ENCODE data around the gene CCS. TPM values are rescaled to one million over a fixed set of nuclear protein-coding genes. Genes with fewer than 3 reads are reported as not detected.

Gene CCS
- total and polyA plus RNA-seq, 9 of the 15 experiments (the other 6 are each of a cell fraction or from before 2014, with no cell fraction given): 1.1 to 46.6 (median 26.8) TPM

GRCh38 chr11:66637557-66638176 is 44.7 kb downstream of the CCS start (continued):
- TF ChIP-seq GTF2F1 (IDR thresholded peaks at IDR 0.05; ENCODE audit: low read depth, low read length) (no peak), MTA1 (IDR thresholded peaks at IDR 0.05; ENCODE audit: borderline replicate concordance) (peak; percentile 13; the same call in 1 of the 2 replicates), CC2D1A (IDR thresholded peaks at IDR 0.05) (peak; percentile 10; the same call in 1 of the 2 replicates), ZSCAN29 (IDR thresholded peaks at IDR 0.05) (0 out of 2 replicates have a peak, but pooled peaks have one; percentile 25), MED1 (CRISPR knock-in tag; IDR thresholded peaks at IDR 0.05; ENCODE audit: borderline replicate concordance) (no peak), FOXO4 (CRISPR knock-in tag; IDR thresholded peaks at IDR 0.05) (no peak), MECOM (CRISPR knock-in tag; IDR thresholded peaks at IDR 0.05) (0 out of 2 replicates have a peak, but pooled peaks have one; percentile 44)

- H3K27ac ChIP-seq (ENCODE audit: extremely low read depth, low read depth, low read length): peak within 1 kb of the TSS; percentile 96
- intact Hi-C loops (cut with micrococcal nuclease): no loop called here
- in situ Hi-C loops (cut with MboI): no loop called here
- peak within 1 kb of the TSS; percentile 84 for H3K4me2 ChIP-seq (ENCODE audit: insufficient read depth, low read length)
- peaks cover 94% of the 10 kb centered on the region for H3K79me2 ChIP-seq (ENCODE audit: control insufficient read depth, insufficient read depth, low read length)
- H3K36me3 ChIP-seq (ENCODE audit: control insufficient read depth, insufficient read depth, low read length): peaks cover 65% of the 10 kb centered on the region
- H4K20me1 ChIP-seq (replicated peaks; ENCODE audit: control insufficient read depth, insufficient read depth, low read length): peaks cover 47% of the 10 kb centered on the region
- ATAC-seq: peak; percentile 95
- no TSS peak for BruUV-seq (replicated peaks)
- CTCF ChIA-PET (ENCODE audit: low intra/inter-chr PET ratio): no interaction called here
- no peaks in the 10 kb centered on the region for H3K27me3 ChIP-seq (ENCODE audit: control insufficient read depth in 2 of 2, insufficient read depth in 2 of 2, low read length in 2 of 2)
- peak within 1 kb of the TSS; percentile 94 to 96 for H3K9ac ChIP-seq (ENCODE audit: insufficient read depth in 1 of 2, low read depth in 2 of 2, low read length in 2 of 2)
- peak; percentile 95 to 100 (median 98) for DNase-seq (ENCODE audit: extremely low read depth in 1 of 4, low spot score in 3 of 4)
- H3K9me3 ChIP-seq (replicated peaks; ENCODE audit: control insufficient read depth, insufficient read depth, low read depth, low read length): no peaks in the 10 kb centered on the region
- peak; percentile 90 for FAIRE-seq
- H3K4me3 ChIP-seq: peak within 1 kb of the TSS; percentile 73
- WGBS (ENCODE audit: insufficient coverage, low coverage, missing lambda C conversion rate): under 1% methylated on average over 60 of the region's 63 CpGs
- H2AFZ ChIP-seq (ENCODE audit: low read depth, low read length): peak within 1 kb of the TSS; percentile 63
- POLR2A ChIA-PET: interaction anchor here (0.6 to 26.4 kb wide), 23 partner anchors 8 to 782 kb away, joined by 3 to 387 read pairs (median 4); partner anchors contain the start of genes CTSF, DPP3, MRPL11 and RBM14
- H3K9me1 ChIP-seq (ENCODE audit: control insufficient read depth, insufficient read depth, low read length): peaks cover 6% of the 10 kb centered on the region
- peaks cover 18 to 24% of the 10 kb centered on the region in 2 experiments for H3K4me1 ChIP-seq (replicated peaks in 1 of 2; ENCODE audit: control insufficient read depth in 2 of 2, insufficient read depth in 2 of 2, low read length in 2 of 2)
- no peak for TF ChIP-seq ZBTB43 (CRISPR knock-in tag; IDR thresholded peaks at IDR 0.05)
- TF ChIP-seq MCM5 (IDR thresholded peaks at IDR 0.05; ENCODE audit: low read depth): no peak
- TF ChIP-seq ADNP (tag; IDR thresholded peaks at IDR 0.05): no peak
- TF ChIP-seq MLX (CRISPR knock-in tag; conservative IDR thresholded peaks at IDR 0.05): no peak
- TF ChIP-seq RBM22 (IDR thresholded peaks at IDR 0.05; ENCODE audit: low read depth, low read length, poor library complexity, severe bottlenecking): peak; percentile 92
- no peak for TF ChIP-seq ZNF695 (CRISPR knock-in tag; IDR thresholded peaks at IDR 0.05)
- peak; percentile 48; the same call in 1 of the 2 replicates for TF ChIP-seq HCFC1 (IDR thresholded peaks at IDR 0.05; ENCODE audit: low read depth, low read length)
- 0 out of 2 replicates have a peak, but pooled peaks have one; percentile 70 for TF ChIP-seq SRSF3 (IDR thresholded peaks at IDR 0.05; ENCODE audit: insufficient read depth, low read length)
Measured at GRCh38 chr11:66638177-66639065, 45.4 kb downstream of the CCS start, which contains the start of gene RBM4. RBM4 (plus strand) TSS chr11:66638703; CDS start chr11:66639712, 1,009 bp downstream.
